OCI-LY7 (cell line): Measurements from ENCODE around the gene RHOA. TPM values are rescaled to one million over a fixed set of nuclear protein-coding genes. Genes with fewer than 3 reads are reported as not detected.

ENCODE experiments used
- BruUV-seq: library from RNA; stranded (reverse); fragments of 400-500 nt; replicated peaks from 2 replicates; lab custom pipeline; 2021; lab: Mats Ljungman, UMichigan
- CTCF ChIA-PET: fragments of 300-600 bp; sonication (Branson Sonifier 250); formaldehyde crosslinking; loops from one replicate; lab custom pipeline; 2022; ENCODE audit warnings: antibody characterized with exemption; ENCODE audit not compliant: unreplicated experiment; lab: Charles Lee
- POLR2A ChIA-PET: fragments of 300-600 bp; sonication (Branson Sonifier 250); formaldehyde crosslinking; loops from one replicate; lab custom pipeline; 2022; ENCODE audit warnings: antibody characterized with exemption; lab: Charles Lee
- DNase-seq: peaks from one replicate; pipeline ENCODE4 v3.0.0-alpha.2; 2015; ENCODE audit warnings: low spot score
- H2AFZ ChIP-seq: fragments of 200-600 bp; sonication (generic), shearing (Covaris generic); 2 replicates; pipeline ENCODE4 v1.6.1; 2014; ENCODE audit warnings: mild to moderate bottlenecking, antibody characterized with exemption, low read length, moderate library complexity
- H3K27ac ChIP-seq: fragments of 200-600 bp; sonication (generic); 2 replicates; pipeline ENCODE4 v1.5.1; 2014; ENCODE audit warnings: mixed run types, low read depth, mild to moderate bottlenecking, moderate library complexity, low read length, inconsistent platforms; ENCODE audit not compliant: poor library complexity, severe bottlenecking
- H3K36me3 ChIP-seq: fragments of 200-600 bp; sonication (generic); 2 replicates; pipeline ENCODE4 v1.6.1; 2014; ENCODE audit warnings: mild to moderate bottlenecking, antibody characterized with exemption, low read length, moderate library complexity, mixed read lengths; ENCODE audit not compliant: insufficient read depth
- H3K4me1 ChIP-seq: fragments of 200-600 bp; sonication (generic); 2 replicates; pipeline ENCODE4 v1.5.1; 2014; ENCODE audit warnings: mild to moderate bottlenecking, low read length; ENCODE audit not compliant: insufficient read depth, poor library complexity, severe bottlenecking
- H3K4me2 ChIP-seq: fragments of 200-600 bp; sonication (generic); 2 replicates; pipeline ENCODE4 v1.6.1; 2014; ENCODE audit warnings: mild to moderate bottlenecking, low read length
- H3K4me3 ChIP-seq: fragments of 200-600 bp; sonication (generic); 2 replicates; pipeline ENCODE4 v1.5.1; 2014; ENCODE audit warnings: mild to moderate bottlenecking, low read depth, low read length; ENCODE audit not compliant: poor library complexity, severe bottlenecking
- H3K79me2 ChIP-seq: fragments of 200-600 bp; sonication (generic); 2 replicates; pipeline ENCODE4 v1.6.1; 2016; ENCODE audit warnings: low read depth, mild to moderate bottlenecking, low read length, moderate library complexity, mixed read lengths; ENCODE audit not compliant: insufficient read depth
- H3K9me2 ChIP-seq: fragments of 200-600 bp; sonication (generic); 2 replicates; pipeline ENCODE4 v1.6.1; 2016; ENCODE audit warnings: mild to moderate bottlenecking, low read length, mixed read lengths; ENCODE audit not compliant: insufficient read depth
- H3K9me3 ChIP-seq: fragments of 200-600 bp; sonication (generic); 2 replicates; pipeline ENCODE4 v1.6.1; 2014; ENCODE audit warnings: mild to moderate bottlenecking, mixed run types, low read length, mixed read lengths
- H4K20me1 ChIP-seq: fragments of 200-600 bp; sonication (generic); 2 replicates; pipeline ENCODE4 v1.6.1; 2014; ENCODE audit warnings: mild to moderate bottlenecking, antibody characterized with exemption, low read length, moderate library complexity, mixed read lengths; ENCODE audit not compliant: insufficient read depth
- CTCF ChIP-seq: fragments of 200-600 bp; sonication (generic); conservative IDR thresholded peaks from 2 replicates; pipeline ENCODE4 v1.5.1; 2014; ENCODE audit warnings: mild to moderate bottlenecking, antibody characterized with exemption, low read length, moderate library complexity, mixed read lengths
- EZH2phosphoT487 ChIP-seq: fragments of 200-600 bp; sonication (generic); IDR thresholded peaks from 2 replicates; pipeline ENCODE4 v1.6.1; 2018; ENCODE audit warnings: low read depth, borderline replicate concordance, mild to moderate bottlenecking, mixed run types, antibody characterized with exemption, low read length, moderate library complexity, mixed read lengths
- intact Hi-C: fragments of 100-400 bp; cut with micrococcal nuclease; formaldehyde crosslinking; loops from one replicate; pipeline ENCODE4 v1.10.0; 2022; ENCODE audit not compliant: unreplicated experiment
- total RNA-seq, 2 experiments: library from RNA; depleted of rRNA in 1 of 2; stranded (reverse); fragments of >200 nt in 1 of 2; shearing (Covaris generic) in 1 of 2; gene quantifications; 2 replicates each; pipeline ENCODE4 v1.2.3, GENCODE V29; 2014 to 2022

Gene RHOA
- total RNA-seq, 2 experiments from 2014 or later = 218 to 373 TPM

GRCh38 chr3:49427586-49427985 is 15.8 kb upstream of the RHOA start:
- H3K79me2 ChIP-seq = no peaks in the 10 kb centered on the region
- no peak for TF ChIP-seq CTCF
- TF ChIP-seq EZH2phosphoT487 = no peak
- no peak for DNase-seq
- no peak overlapping the region for H3K4me2 ChIP-seq
- ChIA-PET POLR2A (interaction anchor here (0.7 kb wide), 2 partner anchors 40 to 783 kb away, joined by 3 to 11 read pairs; no protein-coding TSS in a partner anchor), CTCF (interaction anchor here (0.5 kb wide), 1 partner anchor 12 kb away, joined by 4 read pairs; no protein-coding TSS in a partner anchor)
- H3K9me2 ChIP-seq = no peaks in the 10 kb centered on the region
- peaks cover 14% of the 10 kb centered on the region for H3K4me1 ChIP-seq
- H4K20me1 ChIP-seq = no peaks in the 10 kb centered on the region
- no TSS peak for BruUV-seq
- H3K9me3 ChIP-seq = no peaks in the 10 kb centered on the region
- H3K4me3 ChIP-seq = no peak overlapping the region
- no peaks in the 10 kb centered on the region for H3K36me3 ChIP-seq
- no peak overlapping the region for H3K27ac ChIP-seq
- H2AFZ ChIP-seq = no peak overlapping the region
- intact Hi-C loops = no loop called here

- Histone ChIP-seq H3K9me3 (no peaks in the 10 kb centered on the region), H3K36me3 (no peaks in the 10 kb centered on the region), H3K27ac (no peak overlapping the region), H3K4me3 (no peak overlapping the region), H3K9me2 (no peaks in the 10 kb centered on the region), H4K20me1 (no peaks in the 10 kb centered on the region), H3K79me2 (no peaks in the 10 kb centered on the region), H2AFZ (no peak overlapping the region), H3K4me2 (no peak overlapping the region), H3K4me1 (peaks cover 9% of the 10 kb centered on the region)
- ChIA-PET POLR2A (no interaction called here), CTCF (no interaction called here)
- intact Hi-C loops = no loop called here
- no peak for DNase-seq
- TF ChIP-seq CTCF (no peak), EZH2phosphoT487 (no peak)
- no TSS peak for BruUV-seq
Measured at GRCh38 chr3:49424816-49425215, 13.0 kb upstream of the RHOA start.

- CTCF ChIA-PET = no interaction called here
- TF ChIP-seq EZH2phosphoT487 = no peak
- TF ChIP-seq CTCF = no peak
- no peak within 1 kb of the TSS for H3K4me3 ChIP-seq
- H3K9me3 ChIP-seq = no peaks in the 10 kb centered on the region
- BruUV-seq = TSS peak; percentile 70
- intact Hi-C loops = no loop called here
- no peaks in the 10 kb centered on the region for H3K9me2 ChIP-seq
- peaks cover 3% of the 10 kb centered on the region for H3K4me1 ChIP-seq
- POLR2A ChIA-PET = no interaction called here
- H3K79me2 ChIP-seq = no peaks in the 10 kb centered on the region
- H4K20me1 ChIP-seq = no peaks in the 10 kb centered on the region
- H3K36me3 ChIP-seq = no peaks in the 10 kb centered on the region
- H3K4me2 ChIP-seq = no peak within 1 kb of the TSS
- no peak for DNase-seq
- no peak within 1 kb of the TSS for H2AFZ ChIP-seq
- H3K27ac ChIP-seq = no peak within 1 kb of the TSS
Measured at GRCh38 chr3:49422379-49423248, 10.8 kb upstream of the RHOA start, which contains the start of gene AMT. Gene AMT (minus strand): TSS chr3:49422473. CDS start chr3:49422450, 23 bp downstream.
